ENCODE data around the gene CHST5. TPM values are rescaled to one million over a fixed set of nuclear protein-coding genes. Genes with fewer than 3 reads are reported as not detected.
"Not testable (repeated sequence)": the region's sequence is repeated elsewhere in the genome, so short reads cannot be mapped to it uniquely, and the experiment has no call there.

The CHST5 gene
- total RNA-seq, 1 donor, result 0.09 TPM

- peak; percentile 33 for DNase-seq (ENCODE audit: low read depth)
- no peak overlapping the region for H3K4me3 ChIP-seq (ENCODE audit: low read depth, low read length)
- TF ChIP-seq CTCF (IDR thresholded peaks at IDR 0.05; ENCODE audit: insufficient read depth, low read length), result no peak
Observed at GRCh38 chr16:75552951-75553350, 17.0 kb upstream of the CHST5 start.

- TF ChIP-seq CTCF (IDR thresholded peaks at IDR 0.05; ENCODE audit: insufficient read depth, low read length), result peak; percentile 50
- DNase-seq (ENCODE audit: low read depth), result peak; percentile 29
- H3K4me3 ChIP-seq (ENCODE audit: low read depth, low read length), result no peak overlapping the region
Observed at GRCh38 chr16:75550211-75550662, 14.3 kb upstream of the CHST5 start.

GRCh38 chr16:75548456-75548855, 12.5 kb upstream of the CHST5 start:
- not testable (repeated sequence) for DNase-seq (ENCODE audit: low read depth); H3K4me3 ChIP-seq (ENCODE audit: low read depth, low read length)

- no peak overlapping the region for H3K4me3 ChIP-seq (ENCODE audit: low read depth, low read length)
- no peak for TF ChIP-seq CTCF (IDR thresholded peaks at IDR 0.05; ENCODE audit: insufficient read depth, low read length)
- DNase-seq (ENCODE audit: low read depth), result no peak
Observed at GRCh38 chr16:75546293-75546692, 10.4 kb upstream of the CHST5 start.

- not testable (repeated sequence) for H3K4me3 ChIP-seq (ENCODE audit: low read depth, low read length); DNase-seq (ENCODE audit: low read depth)
Observed at GRCh38 chr16:75545879-75546278, 10.0 kb upstream of the CHST5 start.

GRCh38 chr16:75542462-75542861, 6.6 kb upstream of the CHST5 start:
- not testable (repeated sequence) for DNase-seq (ENCODE audit: low read depth); H3K4me3 ChIP-seq (ENCODE audit: low read depth, low read length)

- no peak for TF ChIP-seq CTCF (IDR thresholded peaks at IDR 0.05; ENCODE audit: insufficient read depth, low read length)
- no peak for DNase-seq (ENCODE audit: low read depth)
- H3K4me3 ChIP-seq (ENCODE audit: low read depth, low read length), result no peak overlapping the region
Observed at GRCh38 chr16:75541236-75541635, 5.3 kb upstream of the CHST5 start.

- DNase-seq (ENCODE audit: low read depth); H3K4me3 ChIP-seq (ENCODE audit: low read depth, low read length): not testable (repeated sequence)
Observed at GRCh38 chr16:75538882-75539565, 3.1 kb upstream of the CHST5 start.

- DNase-seq (ENCODE audit: low read depth), result no peak
- H3K4me3 ChIP-seq (ENCODE audit: low read depth, low read length), result no peak overlapping the region
- no peak for TF ChIP-seq CTCF (IDR thresholded peaks at IDR 0.05; ENCODE audit: insufficient read depth, low read length)
Observed at GRCh38 chr16:75537776-75538175, 1.9 kb upstream of the CHST5 start.

Measured in fibroblast of the aortic adventitia (primary cell).